GM19351 (cell line): ENCODE results near the gene PBX2.
A peak's percentile ranks its signal among the peaks of the same experiment; 100 is the strongest.

Experiments used
- ATAC-seq: cut with Tn5 transposase; IDR thresholded peaks from one replicate; pipeline ENCODE4 v1.9.1; 2021; ENCODE audit warnings: mild to moderate bottlenecking, moderate library complexity; ENCODE audit not compliant: unreplicated experiment

Gene PBX2

GRCh38 chr6:32175322-32175710, 14.7 kb downstream of the PBX2 start:
- ATAC-seq = no peak

GRCh38 chr6:32174416-32174815, 15.6 kb downstream of the PBX2 start:
- ATAC-seq = no peak

GRCh38 chr6:32173051-32173727, 16.8 kb downstream of the PBX2 start:
- no peak for ATAC-seq

GRCh38 chr6:32171234-32171633, 18.8 kb downstream of the PBX2 start:
- ATAC-seq = no peak

- no peak for ATAC-seq
Measured at GRCh38 chr6:32170294-32170693, 19.7 kb downstream of the PBX2 start.

DNA sequence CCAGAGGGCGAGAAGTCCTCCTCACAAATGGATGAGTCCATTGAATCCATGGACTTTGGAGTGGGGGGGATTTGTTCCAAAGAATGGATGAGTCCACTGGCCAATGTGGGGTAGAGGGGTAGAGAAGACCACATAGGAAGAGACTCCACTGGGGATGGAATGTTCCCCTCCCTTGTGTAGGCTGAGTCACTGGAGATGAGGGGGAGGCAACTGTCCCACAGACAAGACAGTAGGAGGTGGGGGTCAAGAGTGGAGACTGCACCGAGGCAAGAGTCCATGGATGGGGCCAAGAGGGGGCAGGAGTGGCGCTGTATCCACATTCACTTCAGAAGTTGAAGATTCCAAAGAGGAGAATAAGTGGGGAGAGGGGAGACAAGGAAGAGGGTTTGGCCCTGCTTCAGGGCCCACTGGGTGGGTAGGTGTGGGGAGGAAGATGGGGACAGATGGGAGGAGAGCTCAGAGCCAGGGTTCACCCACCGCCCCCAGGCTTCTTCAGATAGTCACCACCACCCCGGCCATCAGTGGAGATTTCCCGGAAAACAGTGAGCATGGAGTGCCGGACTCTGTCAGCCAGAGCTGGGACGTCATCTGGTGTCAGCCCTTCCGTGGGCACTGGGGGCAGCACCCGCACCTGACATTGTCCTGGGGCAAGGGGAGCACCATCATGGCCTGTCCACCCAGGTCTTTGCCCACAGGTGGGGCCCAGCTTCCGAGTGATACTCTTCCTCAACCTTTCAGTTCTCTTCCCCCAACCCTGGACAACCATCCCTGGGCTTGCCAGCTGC, 21.0 kb downstream of the PBX2 start:
- no peak for ATAC-seq

DNA sequence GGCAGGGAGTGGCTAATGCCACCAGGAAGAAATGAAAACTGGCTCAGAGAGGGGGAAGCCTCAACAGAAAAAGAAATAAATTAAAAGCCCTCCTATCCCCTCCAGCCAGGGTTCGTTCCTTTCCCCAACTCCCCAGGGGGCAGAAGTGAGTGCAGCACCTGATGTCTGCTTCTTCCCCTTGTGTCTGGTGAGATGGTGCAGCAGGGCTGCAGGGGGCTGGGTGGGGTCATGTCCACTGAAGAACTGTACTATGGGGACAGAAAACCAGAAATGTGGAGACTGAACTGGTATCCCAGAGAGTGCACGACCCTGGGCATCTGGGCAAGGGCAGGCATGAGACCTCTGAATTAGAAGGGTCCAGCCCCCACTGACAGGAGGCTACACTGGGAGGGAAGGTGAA, 21.7 kb downstream of the PBX2 start:
- no peak for ATAC-seq

- no peak for ATAC-seq
Measured at GRCh38 chr6:32167761-32168262, 22.2 kb downstream of the PBX2 start.

GRCh38 chr6:32167154-32167760, 22.7 kb downstream of the PBX2 start:
- ATAC-seq = no peak

GRCh38 chr6:32166411-32167061, 23.5 kb downstream of the PBX2 start:
- ATAC-seq = no peak

- no peak for ATAC-seq
Measured at GRCh38 chr6:32164295-32164694, 25.7 kb downstream of the PBX2 start, which contains the start of gene EGFL8. Gene EGFL8 (plus strand): TSS chr6:32164595. CDS start chr6:32166166, 1,571 bp downstream.

DNA sequence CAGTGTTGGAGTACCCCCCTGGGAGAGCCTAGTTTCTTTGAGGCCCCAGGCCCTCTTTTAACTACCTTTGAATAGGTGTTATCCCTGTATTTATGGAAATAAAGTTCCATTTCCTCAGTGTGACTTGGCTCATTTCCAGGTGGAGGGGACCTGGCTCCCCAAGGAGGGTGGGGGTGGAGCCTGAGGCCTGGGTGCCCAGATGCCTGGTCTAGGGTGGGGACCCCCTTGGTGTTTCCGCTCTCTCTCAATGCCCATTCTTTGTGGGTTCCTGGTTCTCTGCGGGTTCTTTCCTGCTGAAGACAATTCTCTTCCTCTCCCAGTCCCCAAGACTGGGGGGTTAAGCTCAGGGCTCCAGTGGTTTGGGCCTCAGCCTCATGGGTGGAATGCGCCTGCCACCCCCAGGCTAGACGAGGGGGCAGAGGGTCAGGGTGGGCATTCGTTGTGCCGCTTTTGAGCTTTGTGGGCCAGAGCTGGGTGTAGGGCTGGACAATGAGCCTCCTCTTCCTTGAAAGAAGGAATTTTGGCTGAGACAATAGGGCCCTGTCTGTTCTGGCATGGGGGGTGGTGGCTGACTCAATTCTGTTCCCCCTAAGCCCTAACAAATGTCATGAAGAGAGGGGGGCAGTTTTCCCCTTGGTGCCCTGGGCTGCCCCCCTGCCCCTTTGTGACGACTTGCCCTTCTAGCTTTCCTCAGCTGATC, 26.3 kb downstream of the PBX2 start:
- ATAC-seq = no peak

- ATAC-seq = no peak
Measured at GRCh38 chr6:32158052-32158451, 31.9 kb downstream of the PBX2 start.

- ATAC-seq = no peak
Measured at GRCh38 chr6:32156891-32157290, 33.1 kb downstream of the PBX2 start.

GRCh38 chr6:32154514-32155161, 35.4 kb downstream of the PBX2 start:
- peak; percentile 56 for ATAC-seq

- no peak for ATAC-seq
Measured at GRCh38 chr6:32153564-32154513, 36.2 kb downstream of the PBX2 start, which contains the start of gene PPT2. Gene PPT2 (plus strand): TSS chr6:32154141. CDS start chr6:32154595, 454 bp downstream.

DNA sequence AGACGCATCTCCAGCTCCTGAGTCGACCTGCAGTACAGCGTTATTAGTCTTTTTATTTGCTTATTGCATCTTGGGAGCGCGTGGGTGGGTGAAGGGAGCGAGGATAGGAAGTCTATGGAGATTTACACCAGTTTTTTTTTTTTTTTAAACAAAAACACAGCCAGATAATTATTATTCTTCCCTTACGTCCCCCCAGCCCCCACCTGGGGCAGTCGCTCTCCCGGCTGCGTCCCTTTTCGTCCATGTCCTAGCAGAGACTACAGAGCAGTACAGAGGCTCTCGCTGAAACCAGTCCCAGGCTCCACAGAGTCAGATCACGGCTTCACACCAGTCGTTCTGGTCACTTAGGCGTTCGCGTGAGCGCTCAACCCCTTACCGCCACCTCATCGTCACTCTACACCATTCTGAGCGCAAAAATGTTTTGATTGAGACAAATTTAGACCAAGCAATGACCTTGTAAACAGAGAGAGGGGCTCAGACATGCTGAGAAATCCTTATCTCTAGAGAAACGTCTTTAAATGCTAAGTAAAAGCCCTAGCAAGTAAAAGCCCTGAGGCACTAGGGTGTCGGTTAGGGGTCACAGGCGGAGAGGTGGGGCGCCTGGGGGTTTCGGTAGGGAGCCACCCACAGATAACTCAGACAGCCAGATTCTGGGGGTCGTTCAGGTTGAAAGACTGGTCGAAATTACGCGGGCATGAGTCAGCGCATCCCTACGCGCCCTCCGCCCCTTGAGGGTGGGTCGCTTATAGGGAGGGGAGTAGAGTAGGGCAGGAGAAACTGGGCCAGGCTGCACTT, 37.0 kb downstream of the PBX2 start:
- ATAC-seq = no peak
